Activated T-cell treated with anti-CD3 and anti-CD28 coated beads, Interleukin-2, amount 50 U/mL, for 4 hours (primary cell): ENCODE data around the gene BTBD19. TPM values are rescaled to one million over a fixed set of nuclear protein-coding genes. Genes with fewer than 3 reads are reported as not detected.
A peak's percentile ranks its signal among the peaks of the same experiment; 100 is the strongest.

Source experiments
- ATAC-seq, 2 donors: fragments of 200-7000 bp; cut with Tn5 transposase; one replicate each; pipeline ENCODE4 v1.10.0; 2021
- DNase-seq: peaks from one replicate; pipeline ENCODE4 v3.0.0-alpha.2; 2020
- H3K27me3 Mint-ChIP-seq: one replicate; pipeline ENCODE4 v1.8.0; 2021; ENCODE audit warnings: low read depth, mixed read lengths
- H3K36me3 Mint-ChIP-seq: one replicate; pipeline ENCODE4 v1.8.0; 2022; ENCODE audit warnings: mixed read lengths; ENCODE audit not compliant: insufficient read depth
- H3K4me1 Mint-ChIP-seq: one replicate; pipeline ENCODE4 v1.8.0; 2021; ENCODE audit warnings: low read depth, mixed read lengths
- H3K4me3 Mint-ChIP-seq: one replicate; pipeline ENCODE4 v1.8.0; 2021; ENCODE audit warnings: mild to moderate bottlenecking, moderate library complexity, mixed read lengths
- H3K9me3 Mint-ChIP-seq: one replicate; pipeline ENCODE4 v1.8.0; 2021; ENCODE audit warnings: mixed read lengths
- total RNA-seq, 3 donors: library from RNA; stranded (reverse); gene quantifications; one replicate each; pipeline ENCODE4 v1.2.1, GENCODE V29; 2021

The BTBD19 gene
- total RNA-seq, 3 donors from 2014 or later, result 8.2 to 14.0 (median 8.3) TPM

- DNase-seq (no peak), ATAC-seq (peak in 1 of 2 donors; percentile 30)
- H3K4me1 Mint-ChIP-seq, result peaks cover 7% of the 10 kb centered on the region
- peaks cover 2% of the 10 kb centered on the region for H3K36me3 Mint-ChIP-seq
- peaks cover 24% of the 10 kb centered on the region for H3K27me3 Mint-ChIP-seq
- H3K9me3 Mint-ChIP-seq, result no peaks in the 10 kb centered on the region
- H3K4me3 Mint-ChIP-seq, result peak overlapping the region; percentile 55
Observed at GRCh38 chr1:44842486-44842861, 34.2 kb downstream of the BTBD19 start.

GRCh38 chr1:44842862-44843655 lies 34.7 kb downstream of the BTBD19 start, which contains the start of gene PTCH2:
PTCH2 (minus strand) TSS chr1:44843253; CDS start chr1:44842932, 321 bp downstream.
- DNase-seq (no peak), ATAC-seq (peak; percentile 71 to 73)
- Mint-ChIP-seq H3K36me3 (peaks cover 2% of the 10 kb centered on the region), H3K4me1 (peaks cover 7% of the 10 kb centered on the region), H3K4me3 (peak within 1 kb of the TSS; percentile 55), H3K9me3 (no peaks in the 10 kb centered on the region), H3K27me3 (peaks cover 24% of the 10 kb centered on the region)

- Mint-ChIP-seq H3K9me3 (no peaks in the 10 kb centered on the region), H3K4me3 (no peak overlapping the region)
Observed at GRCh38 chr1:44846985-44847384, 38.7 kb downstream of the BTBD19 start.

GRCh38 chr1:44847845-44848244 lies 39.5 kb downstream of the BTBD19 start:
- no peak for DNase-seq
- ATAC-seq, result no peak
- peaks cover 3% of the 10 kb centered on the region for H3K27me3 Mint-ChIP-seq
- H3K4me3 Mint-ChIP-seq, result no peak overlapping the region
- no peaks in the 10 kb centered on the region for H3K9me3 Mint-ChIP-seq
- peaks cover 9% of the 10 kb centered on the region for H3K4me1 Mint-ChIP-seq
- peaks cover 14% of the 10 kb centered on the region for H3K36me3 Mint-ChIP-seq

More at GRCh38 chr1:44846985-44847384, 38.7 kb downstream of the BTBD19 start:
- ATAC-seq, result no peak
- no peak for DNase-seq
- Mint-ChIP-seq H3K36me3 (peaks cover 9% of the 10 kb centered on the region), H3K27me3 (peaks cover 10% of the 10 kb centered on the region), H3K4me1 (peaks cover 13% of the 10 kb centered on the region)

- ATAC-seq (no peak), DNase-seq (no peak)
- H3K36me3 Mint-ChIP-seq, result peaks cover 18% of the 10 kb centered on the region
- peaks cover 9% of the 10 kb centered on the region for H3K4me1 Mint-ChIP-seq
- no peak overlapping the region for H3K4me3 Mint-ChIP-seq
- H3K27me3 Mint-ChIP-seq, result peaks cover 3% of the 10 kb centered on the region
- no peaks in the 10 kb centered on the region for H3K9me3 Mint-ChIP-seq
Observed at GRCh38 chr1:44848456-44849181, 40.3 kb downstream of the BTBD19 start.

- Mint-ChIP-seq H3K9me3 (no peaks in the 10 kb centered on the region), H3K4me1 (peaks cover 6% of the 10 kb centered on the region), H3K4me3 (no peak overlapping the region), H3K36me3 (peaks cover 21% of the 10 kb centered on the region), H3K27me3 (no peaks in the 10 kb centered on the region)
- ATAC-seq, result peak; percentile 78 to 81
- no peak for DNase-seq
Observed at GRCh38 chr1:44849575-44850132, 41.3 kb downstream of the BTBD19 start.

- peaks cover 27% of the 10 kb centered on the region for H3K36me3 Mint-ChIP-seq
- no peaks in the 10 kb centered on the region for H3K27me3 Mint-ChIP-seq
- peaks cover 6% of the 10 kb centered on the region for H3K4me1 Mint-ChIP-seq
- DNase-seq (no peak), ATAC-seq (no peak)
- no peaks in the 10 kb centered on the region for H3K9me3 Mint-ChIP-seq
- no peak overlapping the region for H3K4me3 Mint-ChIP-seq
Observed at GRCh38 chr1:44851308-44851707, 43.0 kb downstream of the BTBD19 start.

- no peaks in the 10 kb centered on the region for H3K9me3 Mint-ChIP-seq
- peaks cover 6% of the 10 kb centered on the region for H3K4me1 Mint-ChIP-seq
Observed at GRCh38 chr1:44853201-44853600, 44.9 kb downstream of the BTBD19 start.

GRCh38 chr1:44854970-44855369 lies 46.6 kb downstream of the BTBD19 start:
- DNase-seq (no peak), ATAC-seq (no peak)
- Mint-ChIP-seq H3K4me1 (peaks cover 2% of the 10 kb centered on the region), H3K4me3 (no peak overlapping the region), H3K27me3 (no peaks in the 10 kb centered on the region), H3K36me3 (peaks cover 26% of the 10 kb centered on the region), H3K9me3 (no peaks in the 10 kb centered on the region)

More at GRCh38 chr1:44853201-44853600, 44.9 kb downstream of the BTBD19 start:
- no peaks in the 10 kb centered on the region for H3K27me3 Mint-ChIP-seq
- H3K36me3 Mint-ChIP-seq, result peaks cover 32% of the 10 kb centered on the region
- no peak for DNase-seq
- no peak overlapping the region for H3K4me3 Mint-ChIP-seq
- no peak for ATAC-seq

- no peak overlapping the region for H3K4me3 Mint-ChIP-seq
- no peaks in the 10 kb centered on the region for H3K9me3 Mint-ChIP-seq
- H3K4me1 Mint-ChIP-seq, result no peaks in the 10 kb centered on the region
- peaks cover 26% of the 10 kb centered on the region for H3K36me3 Mint-ChIP-seq
- ATAC-seq (no peak), DNase-seq (no peak)
- no peaks in the 10 kb centered on the region for H3K27me3 Mint-ChIP-seq
Observed at GRCh38 chr1:44855742-44856141, 47.4 kb downstream of the BTBD19 start.

- Mint-ChIP-seq H3K4me3 (no peak overlapping the region), H3K27me3 (no peaks in the 10 kb centered on the region), H3K36me3 (peaks cover 23% of the 10 kb centered on the region), H3K9me3 (no peaks in the 10 kb centered on the region), H3K4me1 (no peaks in the 10 kb centered on the region)
- ATAC-seq, result no peak
- no peak for DNase-seq
Observed at GRCh38 chr1:44857446-44857845, 49.1 kb downstream of the BTBD19 start.

- DNase-seq (no peak), ATAC-seq (no peak)
- Mint-ChIP-seq H3K27me3 (no peaks in the 10 kb centered on the region), H3K36me3 (peaks cover 12% of the 10 kb centered on the region), H3K4me3 (no peak overlapping the region), H3K4me1 (no peaks in the 10 kb centered on the region), H3K9me3 (no peaks in the 10 kb centered on the region)
Observed at GRCh38 chr1:44860331-44860730, 52.0 kb downstream of the BTBD19 start.

- no peak overlapping the region for H3K4me3 Mint-ChIP-seq
- no peak for DNase-seq
- ATAC-seq, result no peak
- no peaks in the 10 kb centered on the region for H3K4me1 Mint-ChIP-seq
- no peaks in the 10 kb centered on the region for H3K27me3 Mint-ChIP-seq
- H3K36me3 Mint-ChIP-seq, result peaks cover 9% of the 10 kb centered on the region
- no peaks in the 10 kb centered on the region for H3K9me3 Mint-ChIP-seq
Observed at GRCh38 chr1:44860891-44861425, 52.6 kb downstream of the BTBD19 start.

- no peaks in the 10 kb centered on the region for H3K27me3 Mint-ChIP-seq
- no peaks in the 10 kb centered on the region for H3K4me1 Mint-ChIP-seq
- no peaks in the 10 kb centered on the region for H3K9me3 Mint-ChIP-seq
- DNase-seq (no peak), ATAC-seq (peak in 1 of 2 donors; percentile 46)
- H3K36me3 Mint-ChIP-seq, result peaks cover 8% of the 10 kb centered on the region
- no peak overlapping the region for H3K4me3 Mint-ChIP-seq
Observed at GRCh38 chr1:44862829-44863401, 54.6 kb downstream of the BTBD19 start.
